DMS 273 (cell line): ENCODE measurements around the gene TPH2.

Experiments used
- DNase-seq: peaks from one replicate; lab custom pipeline; 2025; ENCODE audit not compliant: unreplicated experiment; lab: John Stamatoyannopoulos, UW

TPH2 gene

GRCh38 chr12:71938728-71939385 is at the start of gene TPH2:
TPH2 (plus strand) TSS chr12:71938845; CDS start chr12:71938987, 142 bp downstream.
- peak; percentile 57 for DNase-seq

- no peak for DNase-seq
Measured at GRCh38 chr12:71890475-71890874, 48.2 kb upstream of the TPH2 start.

- DNase-seq: no peak
Measured at GRCh38 chr12:71892059-71892458, 46.6 kb upstream of the TPH2 start.

- no peak for DNase-seq
Measured at GRCh38 chr12:71896205-71896882, 42.3 kb upstream of the TPH2 start.

- DNase-seq: peak; percentile 2
Measured at GRCh38 chr12:71900091-71900490, 38.6 kb upstream of the TPH2 start.

- no peak for DNase-seq
Measured at GRCh38 chr12:71904629-71905028, 34.0 kb upstream of the TPH2 start.

- DNase-seq: no peak
Measured at GRCh38 chr12:71935594-71935993, 3.1 kb upstream of the TPH2 start.

GRCh38 chr12:71940068-71940467 is 1.4 kb downstream of the TPH2 start:
- no peak for DNase-seq

- no peak for DNase-seq
Measured at GRCh38 chr12:71941174-71941573, 2.5 kb downstream of the TPH2 start.

- DNase-seq: no peak
Measured at GRCh38 chr12:71942259-71942658, 3.6 kb downstream of the TPH2 start.

- DNase-seq: peak; percentile 57
Measured at GRCh38 chr12:71942703-71943102, 4.1 kb downstream of the TPH2 start.

GRCh38 chr12:71945121-71945520 is 6.5 kb downstream of the TPH2 start:
- peak; percentile 42 for DNase-seq

- peak; percentile 20 for DNase-seq
Measured at GRCh38 chr12:71945883-71946282, 7.2 kb downstream of the TPH2 start.

- peak; percentile 89 for DNase-seq
Measured at GRCh38 chr12:71947645-71948105, 9.0 kb downstream of the TPH2 start.

- DNase-seq: peak; percentile 5
Measured at GRCh38 chr12:71948390-71948789, 9.7 kb downstream of the TPH2 start.

- DNase-seq: no peak
Measured at GRCh38 chr12:71949646-71950045, 11.0 kb downstream of the TPH2 start.

GRCh38 chr12:71950404-71950803 is 11.8 kb downstream of the TPH2 start:
- no peak for DNase-seq

- DNase-seq: no peak
Measured at GRCh38 chr12:71950819-71951218, 12.2 kb downstream of the TPH2 start.

- DNase-seq: no peak
Measured at GRCh38 chr12:71954083-71954778, 15.6 kb downstream of the TPH2 start.

GRCh38 chr12:71954861-71955260 is 16.2 kb downstream of the TPH2 start:
- DNase-seq: no peak

GRCh38 chr12:71955970-71956369 is 17.3 kb downstream of the TPH2 start:
- no peak for DNase-seq

GRCh38 chr12:71958056-71958455 is 19.4 kb downstream of the TPH2 start:
- DNase-seq: no peak
